NCI-H146 (cell line): ENCODE data around the gene DNAAF8.
"Not testable (repeated sequence)": the region's sequence is repeated elsewhere in the genome, so short reads cannot be mapped to it uniquely, and the experiment has no call there.

Experiments used
- DNase-seq: peaks from one replicate; lab custom pipeline; 2025; lab: John Stamatoyannopoulos, UW

Gene DNAAF8

GRCh38 chr16:4783251-4783950 is 49.1 kb downstream of the DNAAF8 start:
- DNase-seq = no peak

DNA sequence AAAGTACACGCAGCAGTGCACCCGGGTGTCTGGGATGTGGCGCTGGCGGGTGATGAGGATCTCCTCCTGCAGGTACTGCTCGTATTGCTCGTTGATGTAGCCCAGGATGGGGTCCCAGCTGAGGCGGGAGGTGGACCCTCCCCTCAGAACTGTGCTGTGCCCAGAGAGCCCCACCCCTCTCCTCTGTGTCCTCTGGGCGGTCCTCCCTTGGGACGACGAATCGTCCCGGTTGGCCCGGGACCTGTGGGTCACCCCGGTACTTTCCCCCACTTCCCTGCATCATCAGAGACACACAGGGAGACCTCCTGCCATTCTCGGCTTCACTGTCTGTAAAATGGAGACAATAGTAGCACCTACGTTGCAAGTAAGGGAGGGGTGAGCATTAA is 49.6 kb downstream of the DNAAF8 start:
- no peak for DNase-seq

DNA sequence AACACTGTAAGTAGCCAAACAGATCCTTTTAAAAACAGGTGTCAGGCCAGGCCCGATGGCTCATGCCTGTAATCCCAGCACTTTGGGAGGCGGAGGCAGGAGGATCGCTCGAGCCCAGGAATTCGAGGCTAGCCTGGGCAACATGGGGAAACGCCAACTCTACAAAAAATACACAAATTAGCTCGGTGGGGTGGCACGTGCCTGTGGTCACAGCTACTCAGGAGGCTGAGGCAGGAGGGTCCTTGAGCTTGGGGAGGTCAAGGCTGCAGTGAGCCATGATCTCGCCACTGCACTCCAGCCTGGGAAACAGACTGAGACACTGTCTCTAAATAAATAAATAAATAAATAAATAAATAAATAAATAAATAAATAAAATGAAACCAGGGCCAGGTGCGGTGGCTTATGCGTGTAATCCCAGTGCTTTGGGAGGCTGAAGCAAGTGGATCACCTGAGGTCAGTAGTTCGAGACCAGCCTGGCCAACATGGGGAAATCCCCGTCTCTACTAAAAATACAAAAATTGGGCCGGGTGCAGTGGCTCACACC is 50.2 kb downstream of the DNAAF8 start:
- not testable (repeated sequence) for DNase-seq

- no peak for DNase-seq
These were observed 51.6 kb downstream of the DNAAF8 start for GRCh38 chr16:4785758-4786433.

- DNase-seq = no peak
These were observed 52.7 kb downstream of the DNAAF8 start for GRCh38 chr16:4787068-4787467.

- peak; percentile 57 for DNase-seq
These were observed 53.5 kb downstream of the DNAAF8 start, which contains the start of gene SEPTIN12 for GRCh38 chr16:4787627-4788482. TSS of gene SEPTIN12 (minus strand) at chr16:4788345. CDS start at chr16:4787645, 700 bp downstream.

DNA sequence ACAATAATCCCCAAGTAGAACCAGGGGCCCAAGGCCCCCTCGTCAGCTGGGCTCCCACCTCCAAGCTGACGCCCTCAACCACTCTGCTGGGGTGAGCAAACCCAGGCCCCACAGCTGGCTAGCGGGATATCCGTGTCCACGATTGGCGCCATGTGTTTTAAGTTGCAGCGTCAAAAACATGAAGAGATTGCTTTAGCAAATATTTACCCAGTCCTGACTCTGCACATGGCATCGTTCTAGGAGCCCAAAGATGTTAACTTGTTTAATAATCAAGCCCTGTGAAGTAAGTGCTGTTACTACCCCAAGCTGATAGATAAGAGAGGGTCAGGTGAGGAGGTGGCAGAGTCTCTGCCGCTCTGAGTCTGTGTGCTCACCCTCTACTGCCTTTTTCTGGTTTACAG is 54.2 kb downstream of the DNAAF8 start:
- DNase-seq = no peak

DNA sequence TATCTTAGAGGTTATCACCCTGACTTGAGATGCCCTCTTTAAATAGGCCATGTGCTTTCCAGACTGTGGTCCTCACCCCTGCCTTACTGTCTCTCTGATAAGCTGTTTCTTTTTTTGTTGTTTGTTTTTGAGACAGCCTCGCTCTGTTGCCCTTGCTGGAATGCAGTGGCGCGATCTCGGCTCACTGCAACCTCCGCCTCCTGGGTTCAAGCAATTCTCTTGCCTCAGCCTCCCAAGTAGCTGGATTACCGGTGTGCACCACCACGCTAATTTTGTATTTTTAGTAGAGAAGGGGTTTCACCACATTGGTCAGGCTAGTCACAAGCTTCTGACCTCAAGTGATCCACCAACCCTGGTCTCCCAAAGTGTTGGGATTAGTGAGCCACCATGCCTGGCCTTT is 54.6 kb downstream of the DNAAF8 start:
- DNase-seq = no peak

- DNase-seq = no peak
These were observed 55.9 kb downstream of the DNAAF8 start for GRCh38 chr16:4790261-4790660.

GRCh38 chr16:4790871-4791270 is 56.5 kb downstream of the DNAAF8 start:
- DNase-seq = no peak

- DNase-seq = no peak
These were observed 58.7 kb downstream of the DNAAF8 start for GRCh38 chr16:4792951-4793513.

DNA sequence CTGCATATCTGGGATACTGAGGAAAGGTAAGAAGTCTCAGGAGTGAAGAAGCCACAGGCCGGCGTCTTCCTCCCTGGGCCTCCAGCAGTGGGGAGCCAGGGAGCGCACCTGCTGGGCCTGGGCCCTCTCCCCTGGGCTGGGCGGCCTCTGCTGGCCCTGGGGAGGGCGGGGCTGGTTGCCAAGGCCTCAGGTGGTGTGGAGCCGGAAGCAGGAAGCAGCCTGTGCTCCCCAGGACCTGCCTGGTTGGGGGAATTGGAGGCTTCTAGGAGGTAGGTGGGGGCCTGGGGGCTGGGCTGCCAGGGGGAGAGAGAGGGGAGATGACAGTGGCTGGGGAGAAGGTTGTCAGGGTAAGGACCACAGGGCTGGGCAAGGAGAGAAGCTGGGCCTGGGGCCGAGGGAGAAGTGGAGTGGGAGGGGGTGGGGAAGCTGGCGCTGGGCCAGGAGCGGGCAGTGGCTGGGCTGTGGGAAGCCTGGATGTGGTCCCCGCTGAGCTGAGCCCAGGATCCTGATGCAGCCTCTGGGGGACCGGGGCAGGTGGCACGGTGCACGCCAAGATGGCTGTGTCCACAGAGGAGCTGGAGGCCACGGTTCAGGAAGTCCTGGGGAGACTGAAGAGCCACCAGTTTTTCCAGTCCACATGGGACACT is 61.0 kb downstream of the DNAAF8 start, which contains the start of gene SMIM22:
SMIM22 (plus strand) TSS at position 189 of the 647 bp plus-strand sequence; CDS start at position 555, 366 bp downstream.
- peak; percentile 95 for DNase-seq

DNA sequence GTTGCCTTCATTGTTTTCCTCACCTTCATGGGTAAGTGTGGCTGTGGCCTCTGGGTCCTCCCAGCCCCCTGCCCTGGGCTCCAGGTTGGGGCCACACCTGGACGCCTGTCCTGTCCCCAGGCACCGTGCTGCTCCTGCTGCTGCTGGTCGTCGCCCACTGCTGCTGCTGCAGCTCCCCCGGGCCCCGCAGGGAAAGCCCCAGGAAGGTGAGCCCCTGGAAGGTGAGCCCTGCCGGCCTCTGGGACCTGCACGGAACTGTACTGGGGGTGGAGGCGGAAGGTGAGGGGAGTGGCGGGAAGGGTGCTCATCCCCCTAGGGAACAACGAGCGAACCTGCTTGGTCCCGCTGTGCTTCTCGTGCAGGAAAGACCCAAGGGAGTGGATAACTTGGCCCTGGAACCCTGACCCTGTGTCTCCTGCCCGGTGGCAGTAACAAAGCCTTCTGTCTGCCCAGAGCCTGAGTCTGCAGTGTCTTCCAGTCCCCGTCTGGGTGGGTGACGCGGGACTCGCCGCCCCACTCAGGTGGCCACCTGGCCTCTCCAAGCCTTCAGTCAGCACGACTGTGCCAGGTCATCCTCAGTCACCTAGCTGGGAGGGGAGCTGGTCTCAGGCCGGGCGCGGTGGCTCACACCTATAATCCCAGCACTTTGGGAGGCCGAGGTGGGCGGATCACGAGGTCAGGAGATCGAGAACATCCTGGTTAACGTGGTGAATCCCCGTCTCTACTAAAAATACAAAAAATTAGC is 61.7 kb downstream of the DNAAF8 start:
- DNase-seq = peak; percentile 64

- DNase-seq = no peak
These were observed 62.9 kb downstream of the DNAAF8 start for GRCh38 chr16:4796982-4797804.

- DNase-seq = no peak
These were observed 63.5 kb downstream of the DNAAF8 start for GRCh38 chr16:4797805-4798252.

GRCh38 chr16:4798456-4798855 is 64.1 kb downstream of the DNAAF8 start:
- no peak for DNase-seq
